HepG2 (cell line): ENCODE results near the gene CNOT2. TPM values are rescaled to one million over a fixed set of nuclear protein-coding genes. Genes with fewer than 3 reads are reported as not detected.

Experiments used
- ATAC-seq: fragments of 200-7000 bp; cut with Tn5 transposase; 3 replicates; pipeline ENCODE4 v1.9.1; 2020; ENCODE audit warnings: mild to moderate bottlenecking, moderate library complexity
- BruUV-seq: library from RNA; stranded (reverse); fragments of 400-500 nt; replicated peaks from 2 replicates; lab custom pipeline; 2021; lab: Mats Ljungman, UMichigan
- CTCF ChIA-PET: fragments of 300-600 bp; formaldehyde crosslinking; extraction: SDS; loops from one replicate; lab custom pipeline; 2021; ENCODE audit warnings: low total read pairs, inconsistent platforms, low intra/inter-chr PET ratio; lab: Yijun Ruan, JAX
- POLR2A ChIA-PET: fragments of 350-600 bp; sonication (Branson Sonifier 250); formaldehyde crosslinking; loops from one replicate; lab custom pipeline; 2020; ENCODE audit warnings: antibody characterized with exemption, inconsistent platforms; lab: Yijun Ruan, JAX
- DNase-seq: peaks from one replicate; pipeline ENCODE4 v3.0.0-alpha.2; 2015; ENCODE audit warnings: low spot score
- FAIRE-seq: peaks from 3 replicates; lab custom pipeline; 2011; peaks lifted over from hg19 to GRCh38; lab: Jason Lieb, UNC
- H2AFZ ChIP-seq: one replicate; pipeline ENCODE4 v1.6.1; 2011; ENCODE audit warnings: low read length, inconsistent platforms
- H3K27ac ChIP-seq: fragments of 300-600 bp; 3 replicates; pipeline ENCODE4 v1.8.0; 2011; ENCODE audit warnings: mixed run types, mild to moderate bottlenecking, mixed read lengths, low read length, inconsistent platforms; ENCODE audit not compliant: insufficient read depth; ENCODE audit errors: extremely low read length
- H3K27me3 ChIP-seq, 2 experiments: fragments of 200-600 bp in 1 of 2; 2 replicates in 1 of 2; 3 replicates in 1 of 2; pipeline versions ENCODE4 v1.6.0 to v1.8.0; 2011; ENCODE audit warnings: low read length in 2 of 2, mild to moderate bottlenecking in 2 of 2, moderate library complexity in 2 of 2, inconsistent platforms in 1 of 2; ENCODE audit not compliant: insufficient read depth in 2 of 2, control insufficient read depth in 1 of 2
- H3K36me3 ChIP-seq, 2 experiments: fragments of 200-600 bp in 1 of 2; replicated peaks in 1 of 2; 2 replicates in 1 of 2; 3 replicates in 1 of 2; pipeline versions ENCODE4 v1.5.1 to v1.8.0; 2011; ENCODE audit warnings: low read length in 2 of 2, inconsistent platforms in 1 of 2; ENCODE audit not compliant: insufficient read depth in 2 of 2, control insufficient read depth in 1 of 2
- H3K4me1 ChIP-seq: 2 replicates; pipeline ENCODE4 v1.5.1; 2012; ENCODE audit warnings: low read length, inconsistent platforms; ENCODE audit not compliant: insufficient read depth
- H3K4me2 ChIP-seq: 2 replicates; pipeline ENCODE4 v1.6.0; 2011; ENCODE audit warnings: low read depth, low read length, inconsistent platforms
- H3K4me3 ChIP-seq, 3 experiments: fragments of 200-600 bp in 1 of 3; sonication (generic), shearing (Covaris generic) in 1 of 3; replicated peaks in 1 of 3; 2 replicates each; pipeline ENCODE4 v1.5.1; 2011 to 2016; ENCODE audit warnings: low read length in 3 of 3, inconsistent platforms in 2 of 3, low read depth in 2 of 3, mild to moderate bottlenecking in 2 of 3, control low read depth in 1 of 3, mixed read lengths in 1 of 3; ENCODE audit not compliant: insufficient read depth in 1 of 3
- H3K79me2 ChIP-seq: one replicate; pipeline ENCODE4 v1.6.1; 2011; ENCODE audit warnings: low read length, inconsistent platforms; ENCODE audit not compliant: insufficient read depth
- H3K9ac ChIP-seq: 2 replicates; pipeline ENCODE4 v1.6.0; 2011; ENCODE audit warnings: mild to moderate bottlenecking, low read depth, low read length, inconsistent platforms; ENCODE audit not compliant: insufficient read depth
- H3K9me3 ChIP-seq: 2 replicates; pipeline ENCODE4 v1.5.1; 2012; ENCODE audit warnings: mild to moderate bottlenecking, low read length
- H4K20me1 ChIP-seq: 2 replicates; pipeline ENCODE4 v1.6.0; 2011; ENCODE audit warnings: inconsistent platforms, mild to moderate bottlenecking, low read length, moderate library complexity; ENCODE audit not compliant: insufficient read depth
- BHLHE40 ChIP-seq: IDR thresholded peaks from 2 replicates; pipeline ENCODE4 v1.6.1; 2011; ENCODE audit warnings: low read length, improper control_type of control experiment
- BORCS8-MEF2B ChIP-seq: sonication (generic); formaldehyde crosslinking; IDR thresholded peaks from 2 replicates; pipeline ENCODE4 v1.8.0; 2022; ENCODE audit warnings: mild to moderate bottlenecking, missing genetic modification reagents
- KLF11 ChIP-seq: IDR thresholded peaks from 2 replicates; pipeline ENCODE4 v1.6.1; 2016; ENCODE audit warnings: missing compliant biosample characterization
- MTA1 ChIP-seq: sonication (generic); formaldehyde crosslinking; IDR thresholded peaks from 2 replicates; pipeline ENCODE4 v1.4.0; 2020; ENCODE audit warnings: missing genetic modification reagents, mild to moderate bottlenecking, borderline replicate concordance
- PTBP1 ChIP-seq: fragments of 200-400 bp; formaldehyde crosslinking; IDR thresholded peaks from 2 replicates; pipeline ENCODE4 v1.6.1; 2018; ENCODE audit warnings: low read length, low read depth; ENCODE audit not compliant: poor library complexity, severe bottlenecking
- STAG1 ChIP-seq: sonication (generic); formaldehyde crosslinking; IDR thresholded peaks from 2 replicates; pipeline ENCODE4 v1.4.0; 2020; ENCODE audit warnings: missing genetic modification reagents
- THRA ChIP-seq: sonication (generic); formaldehyde crosslinking; IDR thresholded peaks from 2 replicates; pipeline ENCODE4 v1.4.0; 2020; ENCODE audit warnings: missing genetic modification reagents, borderline replicate concordance
- TOE1 ChIP-seq: sonication (generic); formaldehyde crosslinking; IDR thresholded peaks from 2 replicates; pipeline ENCODE4 v1.4.0; 2020; ENCODE audit warnings: mild to moderate bottlenecking, missing genetic modification reagents
- ZBTB33 ChIP-seq: sonication (generic); formaldehyde crosslinking; IDR thresholded peaks from 2 replicates; pipeline ENCODE4 v1.4.0; 2020; ENCODE audit warnings: missing genetic modification reagents
- ZFP62 ChIP-seq: sonication (generic); formaldehyde crosslinking; IDR thresholded peaks from 2 replicates; pipeline ENCODE4 v1.4.0; 2020; ENCODE audit warnings: missing genetic modification reagents
- ZNF367 ChIP-seq: sonication (generic); formaldehyde crosslinking; IDR thresholded peaks from 2 replicates; pipeline ENCODE4 v1.4.0; 2020; ENCODE audit warnings: missing genetic modification reagents, borderline replicate concordance
- ZNF431 ChIP-seq: sonication (generic); formaldehyde crosslinking; IDR thresholded peaks from 2 replicates; pipeline ENCODE4 v1.9.0; 2022; ENCODE audit warnings: missing genetic modification reagents, low read depth, mild to moderate bottlenecking, borderline replicate concordance
- ZNF761 ChIP-seq: sonication (generic); formaldehyde crosslinking; conservative IDR thresholded peaks from 2 replicates; pipeline ENCODE4 v1.4.0; 2020; ENCODE audit warnings: mild to moderate bottlenecking, missing genetic modification reagents
- ZNF766 ChIP-seq: sonication (generic); formaldehyde crosslinking; IDR thresholded peaks from 2 replicates; pipeline ENCODE4 v1.5.0; 2020; ENCODE audit warnings: missing genetic modification reagents, borderline replicate concordance
- ZSCAN31 ChIP-seq: sonication (generic); formaldehyde crosslinking; IDR thresholded peaks from 2 replicates; pipeline ENCODE4 v1.5.0; 2020; ENCODE audit warnings: low read depth, mild to moderate bottlenecking, missing genetic modification reagents
- WGBS: methylation state at CpG from one replicate; pipeline ENCODE4 v1.1.6; 2017; ENCODE audit warnings: low lambda C conversion rate; 5-methylcytosine and 5-hydroxymethylcytosine counted together
- in situ Hi-C: cut with HindIII; loops from 2 replicates; pipeline ENCODE4 v1.10.0; 2017; ENCODE audit warnings: low pct_unique_long_range_greater_than_20kb; ENCODE audit not compliant: extremely low pct_ligation_motif_present
- intact Hi-C: fragments of 100-400 bp; cut with micrococcal nuclease; formaldehyde crosslinking; loops from one replicate; pipeline ENCODE4 v1.10.0; 2022; ENCODE audit not compliant: unreplicated experiment
- polyA plus RNA-seq, 8 experiments: library from polyadenylated mRNA; depleted of rRNA in 3 of 8; stranded (reverse) in 7 of 8; unstranded in 1 of 8; fragments of >200 nt; fragmentation: Illumina TruSeq in 4 of 8; extraction: Trizol in 4 of 8; gene quantifications; 2 replicates each; pipeline versions ENCODE4 v1.2.1 to v1.2.3, GENCODE V29; 2011 to 2016; ENCODE audit warnings: low read depth in 4 of 8, missing spikeins in 1 of 8, mixed read lengths in 1 of 8; ENCODE audit not compliant: insufficient read depth in 1 of 8
- total RNA-seq, 5 experiments: library from RNA; depleted of rRNA; stranded (reverse); fragments of >200 nt; fragmentation: Illumina TruSeq; extraction: Trizol; gene quantifications; 2 replicates each; pipeline ENCODE4 v1.2.3, GENCODE V29; 2016; ENCODE audit warnings: low read depth in 1 of 5
- TF ChIP-seq, protein P1 (sequence below): sonication (generic); formaldehyde crosslinking; IDR thresholded peaks from 2 replicates; pipeline ENCODE4 v1.4.0; 2020; ENCODE audit warnings: missing genetic modification reagents, borderline replicate concordance

Gene CNOT2
- total and polyA plus RNA-seq, 2 of the 13 experiments (the other 11 are each of a cell fraction or from before 2014, with no cell fraction given) = 54.5 to 76.6 TPM

- ChIA-PET POLR2A (no interaction called here), CTCF (no interaction called here)
- no peak overlapping the region for H3K4me3 ChIP-seq
- ATAC-seq (no peak), FAIRE-seq (no peak), DNase-seq (no peak)
- TF ChIP-seq ZNF761 (CRISPR knock-in tag) = no peak
- TF ChIP-seq STAG1 = no peak
- no peak for TF ChIP-seq THRA (CRISPR knock-in tag)
- no peak for TF ChIP-seq ZNF431 (CRISPR knock-in tag)
- no peak for TF ChIP-seq PTBP1
- no peak for TF ChIP-seq BHLHE40
- no peak for TF ChIP-seq MTA1 (CRISPR knock-in tag)
- no peak for TF ChIP-seq ZNF367 (CRISPR knock-in tag)
- TF ChIP-seq, protein P1, sequence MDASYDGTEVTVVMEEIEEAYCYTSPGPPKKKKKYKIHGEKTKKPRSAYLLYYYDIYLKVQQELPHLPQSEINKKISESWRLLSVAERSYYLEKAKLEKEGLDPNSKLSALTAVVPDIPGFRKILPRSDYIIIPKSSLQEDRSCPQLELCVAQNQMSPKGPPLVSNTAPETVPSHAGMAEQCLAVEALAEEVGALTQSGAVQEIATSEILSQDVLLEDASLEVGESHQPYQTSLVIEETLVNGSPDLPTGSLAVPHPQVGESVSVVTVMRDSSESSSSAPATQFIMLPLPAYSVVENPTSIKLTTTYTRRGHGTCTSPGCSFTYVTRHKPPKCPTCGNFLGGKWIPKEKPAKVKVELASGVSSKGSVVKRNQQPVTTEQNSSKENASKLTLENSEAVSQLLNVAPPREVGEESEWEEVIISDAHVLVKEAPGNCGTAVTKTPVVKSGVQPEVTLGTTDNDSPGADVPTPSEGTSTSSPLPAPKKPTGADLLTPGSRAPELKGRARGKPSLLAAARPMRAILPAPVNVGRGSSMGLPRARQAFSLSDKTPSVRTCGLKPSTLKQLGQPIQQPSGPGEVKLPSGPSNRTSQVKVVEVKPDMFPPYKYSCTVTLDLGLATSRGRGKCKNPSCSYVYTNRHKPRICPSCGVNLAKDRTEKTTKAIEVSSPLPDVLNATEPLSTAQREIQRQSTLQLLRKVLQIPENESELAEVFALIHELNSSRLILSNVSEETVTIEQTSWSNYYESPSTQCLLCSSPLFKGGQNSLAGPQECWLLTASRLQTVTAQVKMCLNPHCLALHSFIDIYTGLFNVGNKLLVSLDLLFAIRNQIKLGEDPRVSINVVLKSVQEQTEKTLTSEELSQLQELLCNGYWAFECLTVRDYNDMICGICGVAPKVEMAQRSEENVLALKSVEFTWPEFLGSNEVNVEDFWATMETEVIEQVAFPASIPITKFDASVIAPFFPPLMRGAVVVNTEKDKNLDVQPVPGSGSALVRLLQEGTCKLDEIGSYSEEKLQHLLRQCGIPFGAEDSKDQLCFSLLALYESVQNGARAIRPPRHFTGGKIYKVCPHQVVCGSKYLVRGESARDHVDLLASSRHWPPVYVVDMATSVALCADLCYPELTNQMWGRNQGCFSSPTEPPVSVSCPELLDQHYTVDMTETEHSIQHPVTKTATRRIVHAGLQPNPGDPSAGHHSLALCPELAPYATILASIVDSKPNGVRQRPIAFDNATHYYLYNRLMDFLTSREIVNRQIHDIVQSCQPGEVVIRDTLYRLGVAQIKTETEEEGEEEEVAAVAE = no peak
- TF ChIP-seq ZSCAN31 (CRISPR knock-in tag) = no peak
- no peak for TF ChIP-seq ZBTB33 (CRISPR knock-in tag)
- no peak for TF ChIP-seq ZFP62 (CRISPR knock-in tag)
- no peak for TF ChIP-seq ZNF766 (CRISPR knock-in tag)
- TF ChIP-seq TOE1 (CRISPR knock-in tag) = no peak
- no peak for TF ChIP-seq KLF11 (CRISPR knock-in tag)
- no peak for TF ChIP-seq BORCS8-MEF2B (CRISPR knock-in tag)
- H3K27me3 ChIP-seq = no peaks in the 10 kb centered on the region
- intact Hi-C loops = no loop called here
- WGBS = 98% methylated on average over 2 of the region's 2 CpGs
- no peak overlapping the region for H2AFZ ChIP-seq
- H3K9ac ChIP-seq = no peak overlapping the region
- BruUV-seq = no TSS peak
- H4K20me1 ChIP-seq = no peaks in the 10 kb centered on the region
- no peak overlapping the region for H3K4me2 ChIP-seq
- no peaks in the 10 kb centered on the region for H3K79me2 ChIP-seq
- H3K9me3 ChIP-seq = no peaks in the 10 kb centered on the region
- H3K27ac ChIP-seq = no peak overlapping the region
- peaks cover 0 to 19% of the 10 kb centered on the region in 2 experiments; a peak in 2 of 5 replicates for H3K36me3 ChIP-seq
- in situ Hi-C loops = loop anchor here (25.0 kb wide), 1 partner anchor 464 kb away; no protein-coding TSS in a partner anchor
- no peaks in the 10 kb centered on the region for H3K4me1 ChIP-seq
Observed at GRCh38 chr12:70351076-70351475, 107.8 kb downstream of the CNOT2 start.
